ENCODE results near the gene RNF34. TPM values are rescaled to one million over a fixed set of nuclear protein-coding genes. Genes with fewer than 3 reads are reported as not detected.

RNF34 gene
- total RNA-seq, 1 experiment from 2014 or later = 79.5 TPM

GRCh38 chr12:121391619-121392324 lies 8.1 kb upstream of the RNF34 start:
- CTCF ChIA-PET = interaction anchor here (0.6 kb wide), 1 partner anchor 8 kb away, joined by 7 read pairs; no protein-coding TSS in a partner anchor
- no peaks in the 10 kb centered on the region for H3K36me3 Mint-ChIP-seq (ENCODE audit: insufficient read depth, unreplicated experiment)

GRCh38 chr12:121392325-121392716 lies 7.6 kb upstream of the RNF34 start:
- no peaks in the 10 kb centered on the region for H3K36me3 Mint-ChIP-seq (ENCODE audit: insufficient read depth, unreplicated experiment)
- BruUV-seq (replicated peaks) = no TSS peak
- no peak overlapping the region for H3K4me3 Mint-ChIP-seq (ENCODE audit: low read depth, unreplicated experiment)
- CTCF ChIA-PET = interaction anchor here (0.6 kb wide), 1 partner anchor 9 kb away, joined by 7 read pairs; no protein-coding TSS in a partner anchor
- DNase-seq = no peak
- TF ChIP-seq CTCF (IDR thresholded peaks at IDR 0.05; ENCODE audit: unreplicated experiment) = no peak
- peaks cover 15% of the 10 kb centered on the region for H3K4me1 Mint-ChIP-seq (ENCODE audit: low read depth, unreplicated experiment)
- H3K27ac Mint-ChIP-seq (ENCODE audit: unreplicated experiment) = no peak overlapping the region
- H3K9me3 Mint-ChIP-seq (ENCODE audit: low read depth, unreplicated experiment) = no peaks in the 10 kb centered on the region
- intact Hi-C loops (cut with micrococcal nuclease; ENCODE audit: unreplicated experiment) = no loop called here
- no peaks in the 10 kb centered on the region for H3K27me3 Mint-ChIP-seq (ENCODE audit: unreplicated experiment)

More at GRCh38 chr12:121391619-121392324, 8.1 kb upstream of the RNF34 start:
- Mint-ChIP-seq H3K4me3 (ENCODE audit: low read depth, unreplicated experiment) (no peak overlapping the region), H3K27ac (ENCODE audit: unreplicated experiment) (no peak overlapping the region), H3K4me1 (ENCODE audit: low read depth, unreplicated experiment) (peaks cover 15% of the 10 kb centered on the region), H3K9me3 (ENCODE audit: low read depth, unreplicated experiment) (no peaks in the 10 kb centered on the region), H3K27me3 (ENCODE audit: unreplicated experiment) (no peaks in the 10 kb centered on the region)
- intact Hi-C loops (cut with micrococcal nuclease; ENCODE audit: unreplicated experiment) = no loop called here
- DNase-seq = no peak
- no peak for TF ChIP-seq CTCF (IDR thresholded peaks at IDR 0.05; ENCODE audit: unreplicated experiment)
- no TSS peak for BruUV-seq (replicated peaks)

GRCh38 chr12:121397521-121397920 lies 2.4 kb upstream of the RNF34 start:
- CTCF ChIA-PET = no interaction called here
- BruUV-seq (replicated peaks) = no TSS peak
- H3K36me3 Mint-ChIP-seq (ENCODE audit: insufficient read depth, unreplicated experiment) = peaks cover 26% of the 10 kb centered on the region
- H3K27ac Mint-ChIP-seq (ENCODE audit: unreplicated experiment) = no peak overlapping the region
- H3K9me3 Mint-ChIP-seq (ENCODE audit: low read depth, unreplicated experiment) = no peaks in the 10 kb centered on the region
- H3K4me1 Mint-ChIP-seq (ENCODE audit: low read depth, unreplicated experiment) = peaks cover 9% of the 10 kb centered on the region
- H3K27me3 Mint-ChIP-seq (ENCODE audit: unreplicated experiment) = no peaks in the 10 kb centered on the region
- TF ChIP-seq CTCF (IDR thresholded peaks at IDR 0.05; ENCODE audit: unreplicated experiment) = no peak
- no peak overlapping the region for H3K4me3 Mint-ChIP-seq (ENCODE audit: low read depth, unreplicated experiment)
- DNase-seq = no peak
- intact Hi-C loops (cut with micrococcal nuclease; ENCODE audit: unreplicated experiment) = no loop called here

GRCh38 chr12:121398355-121398754 lies 1.6 kb upstream of the RNF34 start:
- no peak for DNase-seq
- Mint-ChIP-seq H3K4me1 (ENCODE audit: low read depth, unreplicated experiment) (peaks cover 9% of the 10 kb centered on the region), H3K4me3 (ENCODE audit: low read depth, unreplicated experiment) (peak overlapping the region; percentile 72), H3K9me3 (ENCODE audit: low read depth, unreplicated experiment) (no peaks in the 10 kb centered on the region), H3K27me3 (ENCODE audit: unreplicated experiment) (no peaks in the 10 kb centered on the region), H3K27ac (ENCODE audit: unreplicated experiment) (peak overlapping the region; percentile 45), H3K36me3 (ENCODE audit: insufficient read depth, unreplicated experiment) (peaks cover 31% of the 10 kb centered on the region)
- CTCF ChIA-PET = interaction anchor here (1.2 kb wide), 1 partner anchor 21 kb away, joined by 5 read pairs; no protein-coding TSS in a partner anchor
- intact Hi-C loops (cut with micrococcal nuclease; ENCODE audit: unreplicated experiment) = no loop called here
- no peak for TF ChIP-seq CTCF (IDR thresholded peaks at IDR 0.05; ENCODE audit: unreplicated experiment)
- BruUV-seq (replicated peaks) = no TSS peak

Measured in Calu3 (cell line).